ENCODE measurements around the gene KBTBD6.
"Not testable (repeated sequence)": the region's sequence is repeated elsewhere in the genome, so short reads cannot be mapped to it uniquely, and the experiment has no call there.

Gene KBTBD6

GRCh38 chr13:41132512-41133152 is at the start of gene KBTBD6:
Gene KBTBD6, minus strand, starts transcription at chr13:41132802. Its CDS starts 291 bp downstream, at chr13:41132511.
- peak; percentile 99 for DNase-seq (ENCODE audit: low spot score)

GRCh38 chr13:41182231-41182630 is 49.6 kb upstream of the KBTBD6 start:
- DNase-seq (ENCODE audit: low spot score), result no peak

GRCh38 chr13:41179593-41180250 is 47.1 kb upstream of the KBTBD6 start:
- no peak for DNase-seq (ENCODE audit: low spot score)

GRCh38 chr13:41178040-41178439 is 45.4 kb upstream of the KBTBD6 start:
- DNase-seq (ENCODE audit: low spot score), result no peak

- no peak for DNase-seq (ENCODE audit: low spot score)
Measured at GRCh38 chr13:41177616-41178015, 45.0 kb upstream of the KBTBD6 start.

- DNase-seq (ENCODE audit: low spot score), result not testable (repeated sequence)
Measured at GRCh38 chr13:41175576-41175975, 43.0 kb upstream of the KBTBD6 start.

- no peak for DNase-seq (ENCODE audit: low spot score)
Measured at GRCh38 chr13:41162151-41162550, 29.5 kb upstream of the KBTBD6 start.

- no peak for DNase-seq (ENCODE audit: low spot score)
Measured at GRCh38 chr13:41159174-41159573, 26.6 kb upstream of the KBTBD6 start.

- no peak for DNase-seq (ENCODE audit: low spot score)
Measured at GRCh38 chr13:41157048-41157717, 24.6 kb upstream of the KBTBD6 start.

- DNase-seq (ENCODE audit: low spot score), result no peak
Measured at GRCh38 chr13:41156620-41157019, 24.0 kb upstream of the KBTBD6 start.

- DNase-seq (ENCODE audit: low spot score), result no peak
Measured at GRCh38 chr13:41154042-41154441, 21.4 kb upstream of the KBTBD6 start.

- DNase-seq (ENCODE audit: low spot score), result no peak
Measured at GRCh38 chr13:41152005-41152404, 19.4 kb upstream of the KBTBD6 start.

GRCh38 chr13:41150058-41150457 is 17.5 kb upstream of the KBTBD6 start:
- no peak for DNase-seq (ENCODE audit: low spot score)

- peak; percentile 25 for DNase-seq (ENCODE audit: low spot score)
Measured at GRCh38 chr13:41148419-41149283, 16.0 kb upstream of the KBTBD6 start.

GRCh38 chr13:41145136-41145908 is 12.7 kb upstream of the KBTBD6 start:
- DNase-seq (ENCODE audit: low spot score), result no peak

GRCh38 chr13:41144576-41144975 is 12.0 kb upstream of the KBTBD6 start:
- no peak for DNase-seq (ENCODE audit: low spot score)

- DNase-seq (ENCODE audit: low spot score), result no peak
Measured at GRCh38 chr13:41139296-41139966, 6.8 kb upstream of the KBTBD6 start.

GRCh38 chr13:41137951-41138350 is 5.3 kb upstream of the KBTBD6 start:
- DNase-seq (ENCODE audit: low spot score), result no peak

GRCh38 chr13:41137241-41137640 is 4.6 kb upstream of the KBTBD6 start:
- no peak for DNase-seq (ENCODE audit: low spot score)

GRCh38 chr13:41136396-41137031 is 3.9 kb upstream of the KBTBD6 start:
- no peak for DNase-seq (ENCODE audit: low spot score)

All from NAMALWA (cell line).